ENCODE results near the gene PCYT2.

The PCYT2 gene

DNA sequence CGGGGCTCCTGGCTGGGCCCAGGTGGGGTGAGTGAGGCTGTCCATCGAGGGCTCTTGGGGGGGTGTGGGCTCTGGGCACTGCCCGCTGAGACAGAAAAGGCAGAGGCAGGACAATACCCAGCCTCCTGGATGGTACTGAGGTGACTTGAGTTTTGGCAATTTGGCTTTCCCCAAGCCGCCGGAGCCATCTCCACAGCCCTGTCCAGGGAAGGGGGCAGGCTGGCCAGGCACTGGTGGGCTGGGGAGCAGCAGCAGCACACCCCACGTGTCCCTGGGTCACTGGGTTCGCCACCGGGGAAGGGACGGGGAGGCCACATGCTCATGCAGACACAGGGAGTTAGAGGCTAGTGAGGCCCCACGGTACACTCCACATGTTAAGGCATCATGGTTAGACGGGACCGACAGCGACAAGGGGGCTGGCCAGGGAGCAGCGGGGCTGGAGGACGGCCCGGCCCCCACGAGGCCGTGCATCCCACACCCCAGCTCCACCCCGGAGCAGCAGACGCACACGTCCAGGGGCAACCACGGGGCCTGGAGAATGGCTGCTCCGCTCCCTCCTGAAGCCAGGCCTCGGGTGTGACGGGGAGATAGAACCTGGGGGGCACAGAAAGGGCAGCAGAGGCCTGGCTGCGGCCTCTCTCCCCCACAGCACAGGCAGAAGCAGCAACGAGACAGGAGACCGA, 43.1 kb downstream of the PCYT2 start:
- H3K27ac ChIP-seq, result peak overlapping the region; percentile 100
- TF ChIP-seq, protein P1, sequence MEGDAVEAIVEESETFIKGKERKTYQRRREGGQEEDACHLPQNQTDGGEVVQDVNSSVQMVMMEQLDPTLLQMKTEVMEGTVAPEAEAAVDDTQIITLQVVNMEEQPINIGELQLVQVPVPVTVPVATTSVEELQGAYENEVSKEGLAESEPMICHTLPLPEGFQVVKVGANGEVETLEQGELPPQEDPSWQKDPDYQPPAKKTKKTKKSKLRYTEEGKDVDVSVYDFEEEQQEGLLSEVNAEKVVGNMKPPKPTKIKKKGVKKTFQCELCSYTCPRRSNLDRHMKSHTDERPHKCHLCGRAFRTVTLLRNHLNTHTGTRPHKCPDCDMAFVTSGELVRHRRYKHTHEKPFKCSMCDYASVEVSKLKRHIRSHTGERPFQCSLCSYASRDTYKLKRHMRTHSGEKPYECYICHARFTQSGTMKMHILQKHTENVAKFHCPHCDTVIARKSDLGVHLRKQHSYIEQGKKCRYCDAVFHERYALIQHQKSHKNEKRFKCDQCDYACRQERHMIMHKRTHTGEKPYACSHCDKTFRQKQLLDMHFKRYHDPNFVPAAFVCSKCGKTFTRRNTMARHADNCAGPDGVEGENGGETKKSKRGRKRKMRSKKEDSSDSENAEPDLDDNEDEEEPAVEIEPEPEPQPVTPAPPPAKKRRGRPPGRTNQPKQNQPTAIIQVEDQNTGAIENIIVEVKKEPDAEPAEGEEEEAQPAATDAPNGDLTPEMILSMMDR (conservative IDR thresholded peaks at IDR 0.05), result no peak
- TF ChIP-seq ZFX (IDR thresholded peaks at IDR 0.05), result peak; percentile 38; the same call in 1 of the 2 replicates

DNA sequence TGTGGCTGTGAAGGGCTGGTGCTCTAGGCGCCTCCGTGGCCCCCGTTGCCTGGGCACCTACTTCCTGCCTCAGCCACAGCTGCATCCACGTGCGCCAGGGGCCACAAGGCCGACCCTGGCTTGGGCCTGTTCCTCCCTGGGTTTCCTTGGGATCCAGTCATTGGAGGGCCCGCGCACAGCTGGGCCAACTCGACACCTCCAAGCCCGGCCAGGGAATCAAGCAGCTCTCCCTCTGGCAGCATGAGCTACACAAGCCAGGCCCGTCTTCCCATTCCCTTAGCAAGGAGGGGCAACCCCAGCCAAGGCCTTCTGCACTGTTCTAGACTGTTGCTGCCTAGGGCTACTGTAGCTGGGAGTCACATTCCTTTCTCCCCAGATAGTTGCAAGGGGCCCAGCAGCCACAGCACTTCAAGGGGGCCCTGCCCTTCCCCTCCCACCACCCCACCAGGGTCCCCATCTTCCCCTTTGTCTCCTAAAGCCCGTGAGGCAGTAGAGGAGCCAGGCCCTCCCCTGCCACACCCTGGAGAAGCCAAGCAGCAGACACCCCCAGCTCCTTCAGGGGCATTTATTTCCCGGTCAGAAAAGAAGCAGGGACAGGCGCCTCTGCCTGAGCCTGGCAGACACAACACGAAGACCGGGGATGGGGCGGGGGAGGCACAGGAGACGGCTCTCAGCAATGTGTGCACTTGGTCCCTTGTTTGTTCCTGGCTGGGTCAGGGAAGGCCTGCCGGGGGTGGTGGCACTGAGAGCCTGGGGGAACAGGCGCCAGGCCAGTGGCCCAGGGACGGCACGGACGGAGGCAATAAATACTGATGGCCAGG, 43.8 kb downstream of the PCYT2 start:
- TF ChIP-seq, protein P1 (conservative IDR thresholded peaks at IDR 0.05), result no peak
- peak overlapping the region; percentile 100 for H3K27ac ChIP-seq

DNA sequence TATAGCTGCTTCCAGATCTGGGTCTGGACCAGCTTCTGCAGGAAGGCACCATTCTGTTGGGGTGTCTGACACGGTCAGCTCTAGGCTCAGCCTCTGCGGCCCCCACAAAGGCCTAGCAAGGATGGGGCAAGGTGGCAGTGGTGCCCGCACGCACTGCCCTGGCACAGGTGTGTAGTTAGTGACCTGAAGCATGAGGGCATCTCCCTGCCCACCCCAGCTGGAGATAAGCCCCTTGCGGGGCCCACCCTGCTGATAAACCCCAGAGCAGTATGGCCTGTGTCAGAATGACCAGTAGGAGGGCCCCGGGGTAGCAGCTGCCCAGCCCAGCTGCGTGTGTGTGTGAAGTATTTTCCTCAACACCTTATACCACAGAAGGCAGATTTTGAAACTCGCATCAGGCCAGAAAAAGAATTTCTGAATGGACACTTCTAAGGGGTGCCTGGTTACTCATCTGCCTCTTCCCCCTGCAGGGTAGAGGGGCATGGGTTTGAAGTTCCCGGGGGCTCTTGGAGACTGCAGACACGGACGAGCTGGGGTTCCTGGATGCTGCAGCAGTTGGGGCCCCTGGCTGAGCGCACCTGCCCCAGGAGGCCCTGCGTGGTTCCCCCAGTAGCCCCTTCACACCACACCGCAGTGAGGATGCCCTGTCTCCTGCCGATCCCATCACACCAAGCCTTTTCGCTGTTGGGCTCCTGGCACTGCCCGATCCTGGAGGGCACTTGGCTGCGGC, 44.6 kb downstream of the PCYT2 start:
- H3K27ac ChIP-seq, result peak overlapping the region; percentile 100
- TF ChIP-seq, protein P1 (conservative IDR thresholded peaks at IDR 0.05), result no peak
- TF ChIP-seq ZFX (IDR thresholded peaks at IDR 0.05), result no peak

DNA sequence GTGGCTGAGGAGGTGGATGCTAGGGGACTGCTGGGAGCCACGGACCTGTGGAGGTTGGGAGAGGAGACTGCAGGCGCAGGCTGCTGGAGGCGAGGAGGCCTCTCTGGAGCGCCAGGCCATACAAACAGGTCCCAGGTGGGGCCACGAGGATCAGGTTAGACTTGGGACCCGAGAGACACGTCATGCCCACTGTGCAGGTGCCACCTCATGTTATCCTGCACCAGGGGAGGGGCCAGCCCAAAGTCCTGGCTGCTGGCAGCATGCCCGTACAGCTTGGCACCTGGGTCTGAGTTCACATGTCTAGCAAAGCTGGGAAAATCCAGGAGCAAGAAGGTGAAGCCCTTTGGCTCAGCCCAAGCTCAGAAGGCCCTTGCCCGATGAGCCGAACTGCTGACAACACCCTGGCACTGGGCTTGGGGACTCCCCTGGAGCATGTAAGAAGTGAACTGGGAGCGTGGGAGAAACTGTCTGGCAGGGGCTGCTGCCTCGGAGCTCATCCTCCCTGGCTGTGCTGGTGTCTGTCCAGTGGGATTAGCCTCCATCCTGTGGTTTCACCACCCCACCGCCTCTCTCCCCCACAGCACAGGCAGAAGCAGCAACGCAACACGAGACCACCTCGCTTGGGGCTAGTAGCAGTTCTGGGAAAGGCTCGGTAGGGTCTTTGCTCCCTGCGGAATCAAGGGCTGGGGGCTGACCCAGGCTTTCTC, 45.3 kb downstream of the PCYT2 start:
- TF ChIP-seq ZFX (IDR thresholded peaks at IDR 0.05), result no peak
- TF ChIP-seq, protein P1 (conservative IDR thresholded peaks at IDR 0.05), result no peak
- H3K27ac ChIP-seq, result peak overlapping the region; percentile 100

DNA sequence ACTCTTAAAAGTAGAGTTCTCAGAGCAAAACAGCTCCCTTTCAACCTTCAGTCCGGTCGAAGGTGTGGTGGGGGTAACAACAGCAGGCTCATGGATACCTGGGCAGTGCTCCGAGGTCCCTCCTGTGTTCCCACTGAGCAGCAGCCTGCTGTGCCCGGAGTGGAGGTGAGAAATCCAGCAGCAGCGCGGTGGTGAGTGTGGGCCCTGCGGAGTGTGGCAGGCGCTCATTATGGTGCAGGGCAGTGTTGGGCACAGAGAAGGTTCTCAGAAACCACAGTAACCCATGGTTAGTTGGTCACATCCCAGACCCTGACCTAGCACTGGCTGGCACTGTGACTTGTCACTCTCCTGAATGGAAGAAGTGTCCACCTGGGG, 45.9 kb downstream of the PCYT2 start:
- H3K27ac ChIP-seq, result peak overlapping the region; percentile 100
- TF ChIP-seq, protein P1 (conservative IDR thresholded peaks at IDR 0.05), result no peak
- TF ChIP-seq ZFX (IDR thresholded peaks at IDR 0.05), result no peak

DNA sequence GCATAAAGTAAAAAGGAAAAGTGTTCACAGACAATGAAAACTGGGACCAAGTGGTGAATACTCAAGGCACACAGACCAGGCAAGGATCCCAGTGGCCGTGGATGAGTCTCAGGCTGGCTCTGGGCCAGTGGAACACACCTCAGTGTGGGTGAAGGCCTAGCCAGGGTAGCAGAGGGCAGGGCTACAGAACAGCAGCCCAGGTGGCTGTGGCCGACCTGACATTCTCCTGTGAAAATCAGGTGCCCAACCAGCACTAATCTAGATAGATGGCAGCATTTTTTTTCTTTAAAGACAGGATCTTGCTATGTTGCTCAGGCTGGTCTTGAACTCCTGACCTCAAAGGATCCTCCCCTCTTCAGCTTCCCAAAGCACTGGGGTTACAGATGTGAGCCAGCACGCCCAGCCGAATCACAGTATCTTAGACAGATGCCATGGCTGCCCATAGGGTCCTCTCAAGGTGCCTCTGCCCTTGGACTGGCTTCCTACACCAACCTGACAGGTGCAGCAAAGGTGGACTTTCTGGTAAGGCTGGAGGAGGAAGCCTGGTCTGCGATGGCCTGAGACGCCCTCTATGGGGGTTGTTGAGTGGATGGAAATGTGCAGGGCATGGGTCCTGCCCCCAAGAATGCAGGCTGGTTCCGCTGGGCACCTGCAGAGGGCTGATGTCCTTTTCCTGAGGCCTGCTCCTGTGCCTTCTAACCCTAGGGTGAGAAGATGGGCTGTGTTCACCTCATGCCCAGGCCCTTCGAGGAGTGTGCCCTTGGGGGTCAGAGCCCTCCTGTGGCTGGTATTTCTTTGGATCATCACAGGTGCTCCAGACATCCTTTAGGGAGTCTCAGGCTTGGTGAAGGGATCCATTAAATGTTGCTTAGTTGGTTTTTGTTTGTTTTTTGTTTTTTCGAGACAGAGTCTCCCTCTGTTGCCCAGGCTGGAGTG, 47.1 kb downstream of the PCYT2 start:
- no peak for TF ChIP-seq ZFX (IDR thresholded peaks at IDR 0.05)
- TF ChIP-seq, protein P1 (conservative IDR thresholded peaks at IDR 0.05), result no peak
- H3K27ac ChIP-seq, result peak overlapping the region; percentile 100; the same call in 1 of the 2 replicates
